Activated naive CD4-positive, alpha-beta T cell treated with anti-CD3 and anti-CD28 coated beads for 36 hours (primary cell): ENCODE results near the gene DNAH9. TPM values are rescaled to one million over a fixed set of nuclear protein-coding genes. Genes with fewer than 3 reads are reported as not detected.

Experiments
- CTCF ChIA-PET: fragments of 350-600 bp; sonication (Branson Sonifier 250); formaldehyde crosslinking; loops from one replicate; lab custom pipeline; 2021; ENCODE audit warnings: antibody characterized with exemption; lab: Charles Lee
- DNase-seq: peaks from one replicate; pipeline ENCODE4 v3.0.0-alpha.2; 2020
- H3K27ac Mint-ChIP-seq: one replicate; pipeline ENCODE4 v1.8.0; 2021; ENCODE audit warnings: mild to moderate bottlenecking, mixed read lengths
- H3K27me3 Mint-ChIP-seq: one replicate; pipeline ENCODE4 v1.8.0; 2021; ENCODE audit warnings: low read depth, mixed read lengths
- H3K36me3 Mint-ChIP-seq: one replicate; pipeline ENCODE4 v1.8.0; 2021; ENCODE audit warnings: low read depth, mixed read lengths
- H3K4me1 Mint-ChIP-seq: one replicate; pipeline ENCODE4 v1.8.0; 2021; ENCODE audit warnings: low read depth, mixed read lengths
- H3K4me3 Mint-ChIP-seq: one replicate; pipeline ENCODE4 v1.8.0; 2021; ENCODE audit warnings: mild to moderate bottlenecking, moderate library complexity, mixed read lengths
- H3K9me3 Mint-ChIP-seq: one replicate; pipeline ENCODE4 v1.8.0; 2021; ENCODE audit warnings: mixed read lengths
- intact Hi-C: fragments of 100-400 bp; cut with micrococcal nuclease; formaldehyde crosslinking; loops from one replicate; pipeline ENCODE4 v1.15.1; 2023
- total RNA-seq, 2 experiments: library from RNA; stranded (reverse); gene quantifications; one replicate each; pipeline ENCODE4 v1.2.3, GENCODE V29; 2021

The DNAH9 gene
- total RNA-seq, 2 experiments from 2014 or later = not detected

GRCh38 chr17:11986942-11987329, 388.7 kb downstream of the DNAH9 start:
- CTCF ChIA-PET = interaction anchor here (0.7 to 1.4 kb wide), 2 partner anchors 19 to 28 kb away, joined by 3 to 4 read pairs; no protein-coding TSS in a partner anchor
- H3K27ac Mint-ChIP-seq = no peak overlapping the region
- no peak overlapping the region for H3K4me3 Mint-ChIP-seq
- H3K27me3 Mint-ChIP-seq = no peaks in the 10 kb centered on the region
- intact Hi-C loops = loop anchor here (5.0 kb wide), 1 partner anchor 1110 kb away; no protein-coding TSS in a partner anchor
- peaks cover 6% of the 10 kb centered on the region for H3K4me1 Mint-ChIP-seq
- no peaks in the 10 kb centered on the region for H3K9me3 Mint-ChIP-seq
- peaks cover 61% of the 10 kb centered on the region for H3K36me3 Mint-ChIP-seq
- no peak for DNase-seq

GRCh38 chr17:11990363-11990983, 392.2 kb downstream of the DNAH9 start:
- H3K27me3 Mint-ChIP-seq = no peaks in the 10 kb centered on the region
- H3K36me3 Mint-ChIP-seq = peaks cover 53% of the 10 kb centered on the region
- H3K4me3 Mint-ChIP-seq = no peak overlapping the region
- intact Hi-C loops = loop anchor here (10.0 kb wide), 1 partner anchor 1256 kb away; the partner anchor contains the start of gene TMEM220
- no peak for DNase-seq
- H3K9me3 Mint-ChIP-seq = no peaks in the 10 kb centered on the region
- CTCF ChIA-PET = no interaction called here
- no peak overlapping the region for H3K27ac Mint-ChIP-seq
- H3K4me1 Mint-ChIP-seq = peaks cover 19% of the 10 kb centered on the region

DNA sequence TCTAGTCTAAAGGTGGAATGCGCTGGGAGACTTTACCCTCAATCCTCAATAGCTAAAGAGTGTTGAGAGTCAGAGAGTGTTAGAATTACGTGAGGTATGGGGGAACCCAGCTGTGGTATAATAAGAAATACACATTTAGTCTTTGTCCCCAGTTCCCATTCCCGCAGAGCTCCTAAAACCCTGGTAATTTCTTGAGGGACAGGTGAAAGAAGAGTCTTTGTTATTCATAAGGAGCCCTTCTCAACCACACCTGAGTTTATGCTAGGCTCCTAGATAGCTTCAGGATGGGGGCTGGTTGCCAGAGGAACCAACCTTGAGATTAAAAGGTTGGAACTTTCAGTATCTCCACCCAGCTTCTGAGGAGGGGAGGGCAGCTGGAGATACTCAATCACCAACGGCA, 393.2 kb downstream of the DNAH9 start:
- no peaks in the 10 kb centered on the region for H3K27me3 Mint-ChIP-seq
- intact Hi-C loops = loop anchor here (10.0 kb wide), 1 partner anchor 1257 kb away; the partner anchor contains the start of gene TMEM220
- CTCF ChIA-PET = no interaction called here
- no peak overlapping the region for H3K4me3 Mint-ChIP-seq
- H3K4me1 Mint-ChIP-seq = peaks cover 23% of the 10 kb centered on the region
- no peak for DNase-seq
- no peaks in the 10 kb centered on the region for H3K9me3 Mint-ChIP-seq
- H3K36me3 Mint-ChIP-seq = peaks cover 49% of the 10 kb centered on the region
- no peak overlapping the region for H3K27ac Mint-ChIP-seq

- Mint-ChIP-seq H3K9me3 (no peaks in the 10 kb centered on the region), H3K36me3 (peaks cover 15% of the 10 kb centered on the region), H3K27me3 (no peaks in the 10 kb centered on the region), H3K4me3 (peak overlapping the region; percentile 88), H3K27ac (peak overlapping the region; percentile 81), H3K4me1 (peaks cover 24% of the 10 kb centered on the region)
- intact Hi-C loops = loop anchor here (1.0 to 10.0 kb wide), 5 partner anchors 24 to 1262 kb away; partner anchors contain the start of genes ELAC2, MAP2K4 and TMEM220
- peak; percentile 47 for DNase-seq
- CTCF ChIA-PET = interaction anchor here (0.6 to 1.4 kb wide), 4 partner anchors 11 to 1425 kb away, joined by 3 read pairs; partner anchors contain the start of gene MAP2K4
These were observed 398.5 kb downstream of the DNAH9 start for GRCh38 chr17:11996722-11997146.

GRCh38 chr17:11997147-11997971, 399.1 kb downstream of the DNAH9 start, which contains the start of gene ZNF18:
TSS of gene ZNF18 (minus strand) at chr17:11997475. CDS start at chr17:11992829, 4,646 bp downstream.
- Mint-ChIP-seq H3K36me3 (peaks cover 9% of the 10 kb centered on the region), H3K9me3 (no peaks in the 10 kb centered on the region)
- intact Hi-C loops = loop anchor here (1.0 to 10.0 kb wide), 5 partner anchors 23 to 1263 kb away; partner anchors contain the start of genes ELAC2, MAP2K4 and TMEM220

DNA sequence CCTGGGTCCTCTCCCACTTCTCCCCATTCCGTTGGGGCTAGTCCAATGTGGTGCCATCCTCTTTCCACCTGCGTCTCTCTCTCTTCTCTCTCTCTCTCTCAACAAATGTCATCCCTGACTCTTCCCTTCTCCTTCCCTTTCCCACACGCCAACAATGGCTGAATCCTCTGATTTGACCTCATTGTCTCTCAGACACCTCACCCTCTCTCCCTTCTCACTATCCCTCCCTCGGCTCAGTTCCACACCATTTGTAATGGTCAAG, 399.6 kb downstream of the DNAH9 start:
- H3K27ac Mint-ChIP-seq = peak overlapping the region; percentile 82
- intact Hi-C loops = loop anchor here (1.0 to 10.0 kb wide), 5 partner anchors 22 to 1263 kb away; partner anchors contain the start of genes ELAC2, MAP2K4 and TMEM220

More at GRCh38 chr17:11997147-11997971, 399.1 kb downstream of the DNAH9 start, which contains the start of gene ZNF18:
- Mint-ChIP-seq H3K4me3 (peak within 1 kb of the TSS; percentile 88), H3K27ac (peak within 1 kb of the TSS; percentile 82), H3K4me1 (peaks cover 24% of the 10 kb centered on the region), H3K27me3 (no peaks in the 10 kb centered on the region)
- peak; percentile 95 for DNase-seq
- CTCF ChIA-PET = interaction anchor here (0.6 to 1.4 kb wide), 4 partner anchors 11 to 1426 kb away, joined by 3 read pairs; partner anchors contain the start of gene MAP2K4

DNA sequence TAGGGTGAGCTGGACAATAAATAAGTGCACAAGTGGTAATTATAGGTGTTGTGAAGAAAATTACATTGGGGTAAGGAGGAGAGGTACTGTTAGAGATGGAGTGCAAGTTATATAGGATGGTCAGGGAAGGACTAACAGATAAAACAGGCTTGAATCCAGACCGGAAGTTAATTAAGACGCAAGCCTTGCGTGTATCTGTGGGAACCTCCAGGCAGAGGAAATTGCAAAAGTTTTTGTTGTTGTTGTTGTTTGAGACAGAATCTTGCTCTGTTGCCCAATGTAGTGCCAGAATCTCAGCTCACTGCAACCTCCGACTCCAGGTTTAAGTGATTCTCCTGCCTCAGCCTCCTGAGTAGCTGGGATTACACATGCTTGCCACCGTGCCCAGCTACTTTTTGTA, 401.4 kb downstream of the DNAH9 start:
- no peak for DNase-seq
- intact Hi-C loops = loop anchor here (5.0 to 10.0 kb wide), 2 partner anchors 83 to 1265 kb away; partner anchors contain the start of gene TMEM220
- Mint-ChIP-seq H3K4me1 (peaks cover 17% of the 10 kb centered on the region), H3K9me3 (no peaks in the 10 kb centered on the region), H3K27me3 (no peaks in the 10 kb centered on the region), H3K27ac (no peak overlapping the region), H3K4me3 (no peak overlapping the region), H3K36me3 (peaks cover 1% of the 10 kb centered on the region)
- CTCF ChIA-PET = no interaction called here

More for the DNA sequence above, 399.6 kb downstream of the DNAH9 start:
- Mint-ChIP-seq H3K27me3 (no peaks in the 10 kb centered on the region), H3K36me3 (peaks cover 5% of the 10 kb centered on the region), H3K4me3 (peak overlapping the region; percentile 88), H3K9me3 (no peaks in the 10 kb centered on the region), H3K4me1 (peaks cover 20% of the 10 kb centered on the region)
- no peak for DNase-seq
- CTCF ChIA-PET = no interaction called here

DNA sequence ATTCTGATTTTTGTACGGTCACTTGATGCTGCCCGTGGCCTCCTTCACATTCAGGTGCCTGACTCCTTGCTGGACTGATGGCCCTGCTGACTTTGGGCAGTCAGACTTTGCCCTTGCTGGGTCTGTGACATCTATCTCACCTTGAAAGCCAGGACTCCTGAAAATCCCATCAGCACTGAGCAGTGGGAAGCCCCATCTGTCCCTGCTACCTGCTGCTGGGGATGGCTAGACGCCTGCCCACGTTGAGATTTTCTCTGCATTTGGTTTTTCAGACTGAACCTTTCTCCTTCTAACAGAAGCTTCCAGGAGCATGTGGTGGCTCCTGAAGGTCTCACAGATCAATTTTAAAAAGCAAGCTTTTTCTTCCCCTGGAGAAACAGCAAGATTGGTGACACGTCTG, 409.2 kb downstream of the DNAH9 start:
- intact Hi-C loops = no loop called here
- Mint-ChIP-seq H3K4me1 (no peaks in the 10 kb centered on the region), H3K36me3 (no peaks in the 10 kb centered on the region), H3K4me3 (no peak overlapping the region), H3K27me3 (no peaks in the 10 kb centered on the region), H3K27ac (no peak overlapping the region), H3K9me3 (no peaks in the 10 kb centered on the region)
- CTCF ChIA-PET = no interaction called here
- DNase-seq = no peak
